ENCODE data around the gene MZB1. TPM values are rescaled to one million over a fixed set of nuclear protein-coding genes. Genes with fewer than 3 reads are reported as not detected.
A peak's percentile ranks its signal among the peaks of the same experiment; 100 is the strongest.

The MZB1 gene
- polyA plus RNA-seq, 1 donor from 2014 or later, result not detected

- no peaks in the 10 kb centered on the region for H4K20me1 ChIP-seq (ENCODE audit: insufficient read depth)
- H3K36me3 ChIP-seq (ENCODE audit: insufficient read depth, low read length), result no peaks in the 10 kb centered on the region
- H3K27ac ChIP-seq (ENCODE audit: low read length), result no peak overlapping the region
- no peak overlapping the region for H3K4me2 ChIP-seq (ENCODE audit: low read length)
- no peak overlapping the region for H2AFZ ChIP-seq (ENCODE audit: low read depth, low read length)
- H3K9me3 ChIP-seq (ENCODE audit: low read length), result no peaks in the 10 kb centered on the region
- H3K4me3 ChIP-seq (ENCODE audit: low read length), result no peak overlapping the region
- H3F3A ChIP-seq (ENCODE audit: insufficient read depth, low read length, poor library complexity, severe bottlenecking), result no peaks in the 10 kb centered on the region
- H3K27me3 ChIP-seq (ENCODE audit: insufficient read depth, low read depth, low read length), result peaks cover 50% of the 10 kb centered on the region
- H3K79me2 ChIP-seq (replicated peaks; ENCODE audit: insufficient read depth, low read length), result no peaks in the 10 kb centered on the region
- no peak overlapping the region for H3K9ac ChIP-seq (ENCODE audit: low read length)
- TF ChIP-seq REST (IDR thresholded peaks at IDR 0.05; ENCODE audit: borderline replicate concordance) (no peak), RAD21 (conservative IDR thresholded peaks at IDR 0.05) (no peak), POLR2AphosphoS5 (IDR thresholded peaks at IDR 0.05) (no peak), SMC3 (conservative IDR thresholded peaks at IDR 0.05; ENCODE audit: poor library complexity) (no peak), TAF1 (IDR thresholded peaks at IDR 0.05; ENCODE audit: low read depth) (no peak), EZH2 (IDR thresholded peaks at IDR 0.05; ENCODE audit: borderline replicate concordance, insufficient read depth, low read length, poor library complexity, severe bottlenecking) (no peak), EP300 (conservative IDR thresholded peaks at IDR 0.05; ENCODE audit: poor library complexity, severe bottlenecking) (no peak), MXI1 (conservative IDR thresholded peaks at IDR 0.05; ENCODE audit: poor library complexity, severe bottlenecking) (no peak)
- TF ChIP-seq, protein P1, sequence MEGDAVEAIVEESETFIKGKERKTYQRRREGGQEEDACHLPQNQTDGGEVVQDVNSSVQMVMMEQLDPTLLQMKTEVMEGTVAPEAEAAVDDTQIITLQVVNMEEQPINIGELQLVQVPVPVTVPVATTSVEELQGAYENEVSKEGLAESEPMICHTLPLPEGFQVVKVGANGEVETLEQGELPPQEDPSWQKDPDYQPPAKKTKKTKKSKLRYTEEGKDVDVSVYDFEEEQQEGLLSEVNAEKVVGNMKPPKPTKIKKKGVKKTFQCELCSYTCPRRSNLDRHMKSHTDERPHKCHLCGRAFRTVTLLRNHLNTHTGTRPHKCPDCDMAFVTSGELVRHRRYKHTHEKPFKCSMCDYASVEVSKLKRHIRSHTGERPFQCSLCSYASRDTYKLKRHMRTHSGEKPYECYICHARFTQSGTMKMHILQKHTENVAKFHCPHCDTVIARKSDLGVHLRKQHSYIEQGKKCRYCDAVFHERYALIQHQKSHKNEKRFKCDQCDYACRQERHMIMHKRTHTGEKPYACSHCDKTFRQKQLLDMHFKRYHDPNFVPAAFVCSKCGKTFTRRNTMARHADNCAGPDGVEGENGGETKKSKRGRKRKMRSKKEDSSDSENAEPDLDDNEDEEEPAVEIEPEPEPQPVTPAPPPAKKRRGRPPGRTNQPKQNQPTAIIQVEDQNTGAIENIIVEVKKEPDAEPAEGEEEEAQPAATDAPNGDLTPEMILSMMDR (IDR thresholded peaks at IDR 0.05; ENCODE audit: poor library complexity, severe bottlenecking), result no peak
- no peaks in the 10 kb centered on the region for H3K9me2 ChIP-seq (ENCODE audit: insufficient read depth, low read length)
Observed at GRCh38 chr5:139395844-139396640, 6.3 kb upstream of the MZB1 start.

GRCh38 chr5:139394654-139395566 is 5.2 kb upstream of the MZB1 start, which contains the start of gene PROB1:
Gene PROB1, minus strand, starts transcription at chr5:139395104. Its CDS starts 23 bp downstream, at chr5:139395081.
- Histone ChIP-seq H3K36me3 (ENCODE audit: insufficient read depth, low read length) (no peaks in the 10 kb centered on the region), H3K27me3 (ENCODE audit: insufficient read depth, low read depth, low read length) (peaks cover 50% of the 10 kb centered on the region), H2AFZ (ENCODE audit: low read depth, low read length) (no peak within 1 kb of the TSS), H3K9ac (ENCODE audit: low read length) (peak within 1 kb of the TSS; percentile 9), H3K9me2 (ENCODE audit: insufficient read depth, low read length) (no peaks in the 10 kb centered on the region), H4K20me1 (ENCODE audit: insufficient read depth) (no peaks in the 10 kb centered on the region), H3K79me2 (replicated peaks; ENCODE audit: insufficient read depth, low read length) (no peaks in the 10 kb centered on the region), H3F3A (ENCODE audit: insufficient read depth, low read length, poor library complexity, severe bottlenecking) (no peaks in the 10 kb centered on the region), H3K4me2 (ENCODE audit: low read length) (no peak within 1 kb of the TSS), H3K27ac (ENCODE audit: low read length) (no peak within 1 kb of the TSS), H3K4me3 (ENCODE audit: low read length) (peak within 1 kb of the TSS; percentile 55), H3K9me3 (ENCODE audit: low read length) (no peaks in the 10 kb centered on the region)
- TF ChIP-seq, protein P1 (IDR thresholded peaks at IDR 0.05; ENCODE audit: poor library complexity, severe bottlenecking), result no peak
- no peak for TF ChIP-seq TAF1 (IDR thresholded peaks at IDR 0.05; ENCODE audit: low read depth)
- TF ChIP-seq SMC3 (conservative IDR thresholded peaks at IDR 0.05; ENCODE audit: poor library complexity), result no peak
- TF ChIP-seq POLR2AphosphoS5 (IDR thresholded peaks at IDR 0.05), result no peak
- no peak for TF ChIP-seq REST (IDR thresholded peaks at IDR 0.05; ENCODE audit: borderline replicate concordance)
- no peak for TF ChIP-seq RAD21 (conservative IDR thresholded peaks at IDR 0.05)
- TF ChIP-seq EZH2 (IDR thresholded peaks at IDR 0.05; ENCODE audit: borderline replicate concordance, insufficient read depth, low read length, poor library complexity, severe bottlenecking), result no peak
- TF ChIP-seq MXI1 (conservative IDR thresholded peaks at IDR 0.05; ENCODE audit: poor library complexity, severe bottlenecking), result no peak
- no peak for TF ChIP-seq EP300 (conservative IDR thresholded peaks at IDR 0.05; ENCODE audit: poor library complexity, severe bottlenecking)

Data from neural cell (in vitro differentiated cells).